Measurements from ENCODE around the gene AKAP8L.

DNA sequence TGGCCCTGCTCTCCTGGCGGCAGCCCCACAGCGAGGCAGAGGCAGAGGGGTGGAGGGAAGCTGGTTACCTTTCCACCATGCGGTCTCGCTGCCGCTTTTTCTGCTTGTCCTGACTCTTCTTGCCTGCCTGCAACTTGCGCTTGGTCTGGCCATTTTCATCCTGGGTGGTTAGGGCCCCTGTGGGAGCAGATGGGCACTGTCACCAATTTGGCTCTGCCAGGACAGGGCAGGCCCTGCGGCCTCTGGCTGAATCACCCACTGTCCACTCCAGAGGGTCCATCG lies 19.6 kb downstream of the AKAP8L start:
- no peak for TF ChIP-seq PAX5 (IDR thresholded peaks at IDR 0.05; ENCODE audit: borderline replicate concordance, low read depth, low read length)
- TF ChIP-seq, protein P1, sequence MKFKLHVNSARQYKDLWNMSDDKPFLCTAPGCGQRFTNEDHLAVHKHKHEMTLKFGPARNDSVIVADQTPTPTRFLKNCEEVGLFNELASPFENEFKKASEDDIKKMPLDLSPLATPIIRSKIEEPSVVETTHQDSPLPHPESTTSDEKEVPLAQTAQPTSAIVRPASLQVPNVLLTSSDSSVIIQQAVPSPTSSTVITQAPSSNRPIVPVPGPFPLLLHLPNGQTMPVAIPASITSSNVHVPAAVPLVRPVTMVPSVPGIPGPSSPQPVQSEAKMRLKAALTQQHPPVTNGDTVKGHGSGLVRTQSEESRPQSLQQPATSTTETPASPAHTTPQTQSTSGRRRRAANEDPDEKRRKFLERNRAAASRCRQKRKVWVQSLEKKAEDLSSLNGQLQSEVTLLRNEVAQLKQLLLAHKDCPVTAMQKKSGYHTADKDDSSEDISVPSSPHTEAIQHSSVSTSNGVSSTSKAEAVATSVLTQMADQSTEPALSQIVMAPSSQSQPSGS (IDR thresholded peaks at IDR 0.05; ENCODE audit: low read length), result no peak
- no peak for TF ChIP-seq FOS (IDR thresholded peaks at IDR 0.05; ENCODE audit: borderline replicate concordance, extremely low read depth, insufficient read length)
- TF ChIP-seq GABPA (IDR thresholded peaks at IDR 0.05; ENCODE audit: low read depth), result no peak
- TF ChIP-seq SRF (IDR thresholded peaks at IDR 0.05; ENCODE audit: low read depth in 2 of 2, low read length in 2 of 2), result no peak
- no peak for TF ChIP-seq DPF2 (IDR thresholded peaks at IDR 0.05)
- no peak for TF ChIP-seq JUNB (IDR thresholded peaks at IDR 0.05)
